ENCODE data around the gene CACFD1. TPM values are rescaled to one million over a fixed set of nuclear protein-coding genes. Genes with fewer than 3 reads are reported as not detected.
"Not testable (repeated sequence)": the region's sequence is repeated elsewhere in the genome, so short reads cannot be mapped to it uniquely, and the experiment has no call there.

CACFD1 gene
- total RNA-seq, 2 experiments from 2014 or later: 3.7 to 3.8 TPM

DNA sequence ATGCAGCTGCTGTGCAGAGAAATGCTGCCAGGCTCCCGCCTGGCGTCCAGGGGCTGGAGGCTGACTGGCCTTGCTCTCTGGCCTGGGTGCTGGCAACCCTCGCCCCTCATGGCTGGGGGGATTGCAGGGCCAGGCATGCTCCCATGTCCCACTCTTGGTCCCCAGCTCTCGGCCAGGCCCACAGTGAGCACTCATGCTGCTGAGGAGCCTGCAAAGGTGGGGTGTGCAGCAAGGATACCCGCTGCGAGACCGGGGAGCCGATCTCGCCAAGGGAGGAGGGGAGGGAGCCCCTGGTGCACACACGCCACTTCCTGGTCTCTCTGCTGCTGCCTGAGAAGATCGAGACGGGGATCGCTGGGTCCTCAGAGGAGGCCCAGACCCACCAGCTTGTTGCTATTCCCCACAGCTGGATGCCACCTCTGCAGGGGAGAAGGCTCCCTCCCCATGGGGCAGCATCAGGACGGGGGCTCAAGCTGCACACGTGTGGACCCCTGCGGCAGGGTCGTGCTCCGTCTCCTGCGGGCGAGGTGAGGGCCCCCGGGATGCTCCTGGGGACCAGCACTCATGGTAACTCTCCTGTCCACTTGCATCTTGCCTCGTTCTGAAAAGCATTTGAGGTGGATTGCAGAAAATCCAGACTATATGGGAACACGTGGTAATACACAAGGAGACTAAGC is 14.3 kb upstream of the CACFD1 start:
- CTCF ChIA-PET: no interaction called here
- ATAC-seq (ENCODE audit: poor library complexity): no peak

DNA sequence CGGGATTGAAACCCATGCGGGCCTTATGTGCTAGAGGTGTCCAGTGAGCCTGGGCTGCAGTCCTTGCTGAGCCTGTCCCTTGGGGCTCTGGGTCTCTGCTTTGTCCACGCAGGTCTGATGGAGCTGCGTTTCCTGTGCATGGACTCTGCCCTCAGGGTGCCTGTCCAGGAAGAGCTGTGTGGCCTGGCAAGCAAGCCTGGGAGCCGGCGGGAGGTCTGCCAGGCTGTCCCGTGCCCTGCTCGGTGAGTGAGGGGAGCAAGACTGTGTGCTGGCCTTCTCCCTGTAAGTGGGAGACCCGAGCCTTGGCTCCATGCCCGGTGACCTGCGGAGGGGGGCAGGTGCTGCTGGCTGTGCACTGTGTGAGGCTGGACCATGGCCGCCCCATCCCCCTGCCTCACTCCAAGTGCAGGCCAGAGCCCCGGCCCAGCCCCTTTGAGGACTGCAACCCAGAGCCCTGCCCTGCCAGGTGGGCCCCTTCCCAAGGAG is 11.2 kb upstream of the CACFD1 start:
- intact Hi-C loops (cut with DNase I, micrococcal nuclease): no loop called here
- no peak overlapping the region for H3K4me3 Mint-ChIP-seq
- Histone ChIP-seq H3K4me1 (ENCODE audit: insufficient read depth, low read length) (no peaks in the 10 kb centered on the region), H3K27me3 (ENCODE audit: control insufficient read depth in 1 of 2, insufficient read depth in 2 of 2, low read length in 2 of 2) (no peaks in the 10 kb centered on the region), H3K9me3 (ENCODE audit: control insufficient read depth in 1 of 2, insufficient read depth in 1 of 2, low read length in 2 of 2) (no peaks in the 10 kb centered on the region), H3K27ac (ENCODE audit: low read depth in 1 of 2, low read length in 2 of 2) (no peak overlapping the region), H3K36me3 (ENCODE audit: insufficient read depth, low read length) (no peaks in the 10 kb centered on the region), H3K4me3 (ENCODE audit: low read length) (no peak overlapping the region)
- ChIA-PET POLR2A (no interaction called here), CTCF (no interaction called here)
- no peak for ATAC-seq (ENCODE audit: poor library complexity)
- no peak overlapping the region for H3K27ac Mint-ChIP-seq
- H3K4me1 Mint-ChIP-seq (ENCODE audit: low read depth): no peaks in the 10 kb centered on the region
- no peaks in the 10 kb centered on the region for H3K9me3 Mint-ChIP-seq
- TF ChIP-seq, protein P1, sequence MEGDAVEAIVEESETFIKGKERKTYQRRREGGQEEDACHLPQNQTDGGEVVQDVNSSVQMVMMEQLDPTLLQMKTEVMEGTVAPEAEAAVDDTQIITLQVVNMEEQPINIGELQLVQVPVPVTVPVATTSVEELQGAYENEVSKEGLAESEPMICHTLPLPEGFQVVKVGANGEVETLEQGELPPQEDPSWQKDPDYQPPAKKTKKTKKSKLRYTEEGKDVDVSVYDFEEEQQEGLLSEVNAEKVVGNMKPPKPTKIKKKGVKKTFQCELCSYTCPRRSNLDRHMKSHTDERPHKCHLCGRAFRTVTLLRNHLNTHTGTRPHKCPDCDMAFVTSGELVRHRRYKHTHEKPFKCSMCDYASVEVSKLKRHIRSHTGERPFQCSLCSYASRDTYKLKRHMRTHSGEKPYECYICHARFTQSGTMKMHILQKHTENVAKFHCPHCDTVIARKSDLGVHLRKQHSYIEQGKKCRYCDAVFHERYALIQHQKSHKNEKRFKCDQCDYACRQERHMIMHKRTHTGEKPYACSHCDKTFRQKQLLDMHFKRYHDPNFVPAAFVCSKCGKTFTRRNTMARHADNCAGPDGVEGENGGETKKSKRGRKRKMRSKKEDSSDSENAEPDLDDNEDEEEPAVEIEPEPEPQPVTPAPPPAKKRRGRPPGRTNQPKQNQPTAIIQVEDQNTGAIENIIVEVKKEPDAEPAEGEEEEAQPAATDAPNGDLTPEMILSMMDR (IDR thresholded peaks at IDR 0.05): no peak
- no peaks in the 10 kb centered on the region for H3K36me3 Mint-ChIP-seq (ENCODE audit: low read depth)
- peaks cover 5% of the 10 kb centered on the region for H3K27me3 Mint-ChIP-seq
- no peak for DNase-seq

More for the DNA sequence above, 14.3 kb upstream of the CACFD1 start:
- no peak for DNase-seq
- Histone ChIP-seq H3K9me3 (ENCODE audit: control insufficient read depth in 1 of 2, insufficient read depth in 1 of 2, low read length in 2 of 2) (no peaks in the 10 kb centered on the region), H3K36me3 (ENCODE audit: insufficient read depth, low read length) (no peaks in the 10 kb centered on the region), H3K27me3 (ENCODE audit: control insufficient read depth in 1 of 2, insufficient read depth in 2 of 2, low read length in 2 of 2) (no peaks in the 10 kb centered on the region), H3K27ac (ENCODE audit: low read depth in 1 of 2, low read length in 2 of 2) (no peak overlapping the region), H3K4me3 (ENCODE audit: low read length) (no peak overlapping the region), H3K4me1 (ENCODE audit: insufficient read depth, low read length) (no peaks in the 10 kb centered on the region)
- Mint-ChIP-seq H3K27ac (no peak overlapping the region), H3K9me3 (no peaks in the 10 kb centered on the region), H3K27me3 (peaks cover 5% of the 10 kb centered on the region), H3K36me3 (ENCODE audit: low read depth) (no peaks in the 10 kb centered on the region), H3K4me3 (no peak overlapping the region), H3K4me1 (ENCODE audit: low read depth) (no peaks in the 10 kb centered on the region)
- POLR2A ChIA-PET: no interaction called here
- intact Hi-C loops (cut with DNase I, micrococcal nuclease): no loop called here
- TF ChIP-seq, protein P1 (IDR thresholded peaks at IDR 0.05): no peak

GRCh38 chr9:133449760-133450159 is 10.0 kb upstream of the CACFD1 start:
- ATAC-seq (ENCODE audit: poor library complexity) (no peak), DNase-seq (no peak)
- intact Hi-C loops (cut with DNase I, micrococcal nuclease): no loop called here
- TF ChIP-seq, protein P1 (IDR thresholded peaks at IDR 0.05): no peak
- CTCF ChIA-PET: no interaction called here
- peaks cover 0 to 2% of the 10 kb centered on the region in 2 experiments for H3K27me3 ChIP-seq (ENCODE audit: control insufficient read depth in 1 of 2, insufficient read depth in 2 of 2, low read length in 2 of 2)
- H3K4me3 Mint-ChIP-seq: no peak overlapping the region
- no peaks in the 10 kb centered on the region for H3K4me1 ChIP-seq (ENCODE audit: insufficient read depth, low read length)
- no peaks in the 10 kb centered on the region for H3K4me1 Mint-ChIP-seq (ENCODE audit: low read depth)
- H3K36me3 ChIP-seq (ENCODE audit: insufficient read depth, low read length): no peaks in the 10 kb centered on the region
- no peaks in the 10 kb centered on the region for H3K9me3 ChIP-seq (ENCODE audit: control insufficient read depth in 1 of 2, insufficient read depth in 1 of 2, low read length in 2 of 2)
- H3K27ac ChIP-seq (ENCODE audit: low read depth in 1 of 2, low read length in 2 of 2): no peak overlapping the region
- H3K4me3 ChIP-seq (ENCODE audit: low read length): no peak overlapping the region
- H3K27me3 Mint-ChIP-seq: peaks cover 5% of the 10 kb centered on the region
- H3K27ac Mint-ChIP-seq: no peak overlapping the region
- no peaks in the 10 kb centered on the region for H3K9me3 Mint-ChIP-seq
- POLR2A ChIA-PET: no interaction called here
- no peaks in the 10 kb centered on the region for H3K36me3 Mint-ChIP-seq (ENCODE audit: low read depth)

DNA sequence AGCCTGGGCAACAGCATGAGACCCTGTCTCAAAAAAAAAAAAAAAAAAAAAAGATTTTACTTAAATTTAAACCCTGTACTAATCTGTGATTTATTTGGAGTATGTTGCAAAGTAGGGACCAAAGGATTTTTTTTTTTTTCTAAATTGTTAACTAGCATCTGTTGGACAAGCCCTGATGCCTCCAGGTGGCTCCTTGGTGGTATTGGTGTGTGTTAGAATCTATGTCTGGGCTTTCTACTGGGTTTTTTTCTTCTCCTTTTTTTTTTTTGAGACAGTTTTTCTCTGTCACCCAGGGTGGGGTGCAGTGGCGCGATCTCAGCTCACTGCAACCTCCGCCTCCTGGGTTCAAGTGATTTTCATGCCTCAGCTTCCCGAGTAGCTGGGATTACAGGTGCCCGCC is 7.9 kb upstream of the CACFD1 start:
- H3K27ac ChIP-seq (ENCODE audit: low read depth in 1 of 2, low read length in 2 of 2); intact Hi-C loops (cut with DNase I, micrococcal nuclease); H3K36me3 Mint-ChIP-seq (ENCODE audit: low read depth); H3K4me1 Mint-ChIP-seq (ENCODE audit: low read depth); H3K27me3 Mint-ChIP-seq; H3K36me3 ChIP-seq (ENCODE audit: insufficient read depth, low read length); H3K9me3 ChIP-seq (ENCODE audit: control insufficient read depth in 1 of 2, insufficient read depth in 1 of 2, low read length in 2 of 2); ATAC-seq (ENCODE audit: poor library complexity); H3K27ac Mint-ChIP-seq; CTCF ChIA-PET; H3K4me3 ChIP-seq (ENCODE audit: low read length); H3K4me3 Mint-ChIP-seq; POLR2A ChIA-PET; H3K4me1 ChIP-seq (ENCODE audit: insufficient read depth, low read length); H3K27me3 ChIP-seq (ENCODE audit: control insufficient read depth in 1 of 2, insufficient read depth in 2 of 2, low read length in 2 of 2); DNase-seq; H3K9me3 Mint-ChIP-seq: not testable (repeated sequence)

Data from CD4-positive, alpha-beta T cell (primary cell).